Mammary epithelial cell (primary cell): Measurements from ENCODE around the gene IQGAP3.

Experiments used
- CTCF ChIP-seq, 2 donors: IDR thresholded peaks in 1 of 2; conservative IDR thresholded peaks in 1 of 2; 2 replicates each; pipeline ENCODE4 v1.5.1; 2011 to 2012; ENCODE audit warnings: inconsistent platforms in 2 of 2, low read length in 2 of 2, mild to moderate bottlenecking in 2 of 2, control low read depth in 1 of 2, low read depth in 1 of 2; ENCODE audit not compliant: insufficient read depth in 1 of 2; ENCODE audit errors: extremely low read depth in 1 of 2
- EZH2 ChIP-seq: IDR thresholded peaks from 2 replicates; pipeline ENCODE4 v1.6.1; 2012; ENCODE audit warnings: low read length, inconsistent platforms, borderline replicate concordance

- TF ChIP-seq CTCF (conservative IDR thresholded peaks at IDR 0.05 in 1 of 2, IDR thresholded peaks at IDR 0.05 in 1 of 2; ENCODE audit: extremely low read depth in 1 of 2, insufficient read depth in 1 of 2, low read depth in 1 of 2, low read length in 2 of 2) (no peak), EZH2 (no peak)
Measured at GRCh38 chr1:156504821-156505678, 67.3 kb downstream of the IQGAP3 start.
